GM21528 (cell line): Measurements from ENCODE around the gene EPHB2.
"Not testable (repeated sequence)": the region's sequence is repeated elsewhere in the genome, so short reads cannot be mapped to it uniquely, and the experiment has no call there.

Source experiments
- ATAC-seq: cut with Tn5 transposase; IDR thresholded peaks from one replicate; pipeline ENCODE4 v1.9.1; 2021; ENCODE audit warnings: mild to moderate bottlenecking, moderate library complexity; ENCODE audit not compliant: unreplicated experiment, low FRiP score

Gene EPHB2

GRCh38 chr1:22930240-22930912 is 219.7 kb downstream of the EPHB2 start:
- ATAC-seq: no peak

- ATAC-seq: no peak
Observed at GRCh38 chr1:22932803-22933470, 222.3 kb downstream of the EPHB2 start.

GRCh38 chr1:22935433-22935832 is 224.8 kb downstream of the EPHB2 start:
- no peak for ATAC-seq

GRCh38 chr1:22936681-22937080 is 226.0 kb downstream of the EPHB2 start:
- ATAC-seq: no peak

- no peak for ATAC-seq
Observed at GRCh38 chr1:22941257-22941656, 230.6 kb downstream of the EPHB2 start.

GRCh38 chr1:22944346-22945055 is 233.9 kb downstream of the EPHB2 start:
- ATAC-seq: no peak

GRCh38 chr1:22945171-22945570 is 234.5 kb downstream of the EPHB2 start:
- ATAC-seq: not testable (repeated sequence)

GRCh38 chr1:22949822-22950331 is 239.2 kb downstream of the EPHB2 start:
- no peak for ATAC-seq

GRCh38 chr1:22951796-22952195 is 241.2 kb downstream of the EPHB2 start:
- no peak for ATAC-seq

GRCh38 chr1:22952694-22953056 is 242.0 kb downstream of the EPHB2 start:
- ATAC-seq: no peak

GRCh38 chr1:22953057-22953739 is 242.6 kb downstream of the EPHB2 start:
- ATAC-seq: no peak

GRCh38 chr1:22953740-22954141 is 243.1 kb downstream of the EPHB2 start:
- no peak for ATAC-seq

GRCh38 chr1:22955146-22955545 is 244.5 kb downstream of the EPHB2 start:
- no peak for ATAC-seq

GRCh38 chr1:22957066-22957465 is 246.4 kb downstream of the EPHB2 start:
- no peak for ATAC-seq

- ATAC-seq: no peak
Observed at GRCh38 chr1:22958556-22958955, 247.9 kb downstream of the EPHB2 start.

- ATAC-seq: no peak
Observed at GRCh38 chr1:22959545-22960360, 249.1 kb downstream of the EPHB2 start.

GRCh38 chr1:22962558-22962957 is 251.9 kb downstream of the EPHB2 start:
- ATAC-seq: no peak

- ATAC-seq: no peak
Observed at GRCh38 chr1:22963044-22963677, 252.5 kb downstream of the EPHB2 start.

GRCh38 chr1:22966309-22966708 is 255.7 kb downstream of the EPHB2 start:
- no peak for ATAC-seq

- ATAC-seq: no peak
Observed at GRCh38 chr1:22967833-22968232, 257.2 kb downstream of the EPHB2 start.
